Thyroid gland (tissue), 4 donors: Measurements from ENCODE around the gene SEMG1. TPM values are rescaled to one million over a fixed set of nuclear protein-coding genes. Genes with fewer than 3 reads are reported as not detected.
A peak's percentile ranks its signal among the peaks of the same experiment; 100 is the strongest.

Experiments
- DNase-seq, 2 donors: peaks; one replicate each; pipeline ENCODE4 v3.0.0-alpha.2; 2019
- H3K27ac ChIP-seq, 3 donors: fragments of 200-600 bp; sonication (generic); 1 replicate in 2 of 3; 2 replicates in 1 of 3; pipeline ENCODE4 v1.5.1; 2016 to 2019; ENCODE audit warnings: mild to moderate bottlenecking in 1 of 3, moderate library complexity in 1 of 3
- H3K27me3 ChIP-seq: fragments of 200-600 bp; sonication (generic); one replicate; pipeline ENCODE4 v1.5.1; 2019
- H3K36me3 ChIP-seq, 2 donors: fragments of 200-600 bp; sonication (generic); one replicate each; pipeline ENCODE4 v1.5.1; 2016 to 2019
- H3K4me1 ChIP-seq, 2 donors: fragments of 200-600 bp; sonication (generic); one replicate each; pipeline ENCODE4 v1.5.1; 2017 to 2019
- H3K4me3 ChIP-seq, 3 donors: fragments of 200-600 bp; sonication (generic); replicated peaks in 1 of 3; 1 replicate in 2 of 3; 2 replicates in 1 of 3; pipeline ENCODE4 v1.5.1; 2016; ENCODE audit warnings: mild to moderate bottlenecking in 1 of 3
- H3K9me3 ChIP-seq: fragments of 200-600 bp; sonication (generic); one replicate; pipeline ENCODE4 v1.5.1; 2017
- POLR2A ChIP-seq, 2 donors: fragments of 450-650 bp; IDR thresholded peaks; one replicate each; pipeline ENCODE4 v1.6.1; 2017; ENCODE audit warnings: antibody characterized with exemption in 2 of 2, mild to moderate bottlenecking in 2 of 2, moderate library complexity in 1 of 2
- WGBS, 2 donors: methylation state at CpG; one replicate each; pipeline ENCODE4 v1.1.5; 2017; 5-methylcytosine and 5-hydroxymethylcytosine counted together
- intact Hi-C: fragments of 100-400 bp; cut with DNase I; formaldehyde crosslinking; loops from one replicate; pipeline ENCODE4 v1.15.1; 2023
- total RNA-seq, 4 donors: library from RNA; depleted of rRNA; stranded (reverse); fragments of >200 nt; gene quantifications; one replicate each; pipeline ENCODE4 v1.2.3, GENCODE V29; 2016
- TF ChIP-seq, protein P1 (sequence below), 6 experiments: fragments of 200-600 bp in 3 of 6; fragments of 450-650 bp in 3 of 6; sonication (generic) in 3 of 6; IDR thresholded peaks; one replicate each; pipeline ENCODE4 v1.5.1; 2016 to 2019; ENCODE audit warnings: antibody characterized with exemption in 6 of 6, mild to moderate bottlenecking in 2 of 6, inconsistent platforms in 1 of 6, moderate library complexity in 1 of 6

The SEMG1 gene
- total RNA-seq, 4 donors from 2014 or later: not detected

DNA sequence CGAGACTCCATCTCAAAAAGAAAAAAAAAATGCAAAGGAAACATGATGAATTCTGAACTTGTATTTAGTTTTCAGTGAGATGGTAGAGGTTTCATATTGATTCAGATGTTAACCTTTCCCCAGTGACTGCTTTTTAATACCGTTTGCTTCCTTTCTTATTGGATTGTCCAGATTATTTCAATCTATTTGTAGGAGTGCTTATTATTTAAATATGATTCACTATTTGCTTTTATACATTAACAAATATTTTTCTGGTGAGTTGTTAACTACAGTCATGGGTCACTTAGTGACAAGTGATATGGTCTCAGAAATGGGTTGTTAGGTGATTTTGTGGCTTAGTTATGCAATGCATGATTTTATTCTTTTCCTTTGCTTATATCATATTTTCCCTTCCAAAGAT, 23.7 kb upstream of the SEMG1 start:
- DNase-seq: no peak
- Histone ChIP-seq H3K27ac (no peak overlapping the region), H3K4me1 (peaks cover 0 to 4% of the 10 kb centered on the region in 2 donors), H3K36me3 (no peaks in the 10 kb centered on the region), H3K4me3 (no peak overlapping the region), H3K27me3 (no peaks in the 10 kb centered on the region), H3K9me3 (no peaks in the 10 kb centered on the region)
- intact Hi-C loops: no loop called here
- TF ChIP-seq POLR2A (IDR thresholded peaks at IDR 0.05): no peak
- TF ChIP-seq, protein P1, sequence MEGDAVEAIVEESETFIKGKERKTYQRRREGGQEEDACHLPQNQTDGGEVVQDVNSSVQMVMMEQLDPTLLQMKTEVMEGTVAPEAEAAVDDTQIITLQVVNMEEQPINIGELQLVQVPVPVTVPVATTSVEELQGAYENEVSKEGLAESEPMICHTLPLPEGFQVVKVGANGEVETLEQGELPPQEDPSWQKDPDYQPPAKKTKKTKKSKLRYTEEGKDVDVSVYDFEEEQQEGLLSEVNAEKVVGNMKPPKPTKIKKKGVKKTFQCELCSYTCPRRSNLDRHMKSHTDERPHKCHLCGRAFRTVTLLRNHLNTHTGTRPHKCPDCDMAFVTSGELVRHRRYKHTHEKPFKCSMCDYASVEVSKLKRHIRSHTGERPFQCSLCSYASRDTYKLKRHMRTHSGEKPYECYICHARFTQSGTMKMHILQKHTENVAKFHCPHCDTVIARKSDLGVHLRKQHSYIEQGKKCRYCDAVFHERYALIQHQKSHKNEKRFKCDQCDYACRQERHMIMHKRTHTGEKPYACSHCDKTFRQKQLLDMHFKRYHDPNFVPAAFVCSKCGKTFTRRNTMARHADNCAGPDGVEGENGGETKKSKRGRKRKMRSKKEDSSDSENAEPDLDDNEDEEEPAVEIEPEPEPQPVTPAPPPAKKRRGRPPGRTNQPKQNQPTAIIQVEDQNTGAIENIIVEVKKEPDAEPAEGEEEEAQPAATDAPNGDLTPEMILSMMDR (IDR thresholded peaks at IDR 0.05): no peak
- WGBS, 2 donors: 86 to 92% methylated on average over 2 of the region's 2 CpGs

DNA sequence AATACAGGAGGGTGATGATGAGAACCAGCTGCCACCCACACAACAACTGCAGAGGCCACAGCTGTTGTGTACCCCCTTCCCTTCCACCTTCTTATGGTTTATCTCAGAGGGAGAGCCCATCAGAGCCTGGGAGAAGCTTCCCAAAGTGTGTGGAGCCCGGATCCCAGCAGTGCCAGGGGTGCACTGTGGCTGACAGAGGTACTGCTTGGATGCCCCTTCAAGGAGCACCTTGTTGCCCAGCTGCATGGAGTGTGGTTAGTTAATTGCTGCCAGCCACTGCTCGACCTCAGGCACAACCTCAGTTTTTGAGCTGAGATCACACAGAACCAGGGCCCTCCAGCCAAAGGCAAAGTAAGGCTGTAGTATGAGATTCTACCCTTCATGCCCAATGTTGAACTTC, 19.1 kb upstream of the SEMG1 start:
- H3K9me3 ChIP-seq: no peaks in the 10 kb centered on the region
- H3K4me3 ChIP-seq: no peak overlapping the region
- peak; percentile 75 to 86 for DNase-seq
- 10 to 20% methylated on average over 2 of the region's 2 CpGs for WGBS, 2 donors
- TF ChIP-seq, protein P1 (IDR thresholded peaks at IDR 0.05): peak in 3 of 6 experiments; percentile 15 to 34 (median 32)
- no peak for TF ChIP-seq POLR2A (IDR thresholded peaks at IDR 0.05)
- H3K27me3 ChIP-seq: no peaks in the 10 kb centered on the region
- H3K4me1 ChIP-seq: peaks cover 0 to 10% of the 10 kb centered on the region in 2 donors
- no peaks in the 10 kb centered on the region for H3K36me3 ChIP-seq
- no peak overlapping the region for H3K27ac ChIP-seq
- intact Hi-C loops: no loop called here

DNA sequence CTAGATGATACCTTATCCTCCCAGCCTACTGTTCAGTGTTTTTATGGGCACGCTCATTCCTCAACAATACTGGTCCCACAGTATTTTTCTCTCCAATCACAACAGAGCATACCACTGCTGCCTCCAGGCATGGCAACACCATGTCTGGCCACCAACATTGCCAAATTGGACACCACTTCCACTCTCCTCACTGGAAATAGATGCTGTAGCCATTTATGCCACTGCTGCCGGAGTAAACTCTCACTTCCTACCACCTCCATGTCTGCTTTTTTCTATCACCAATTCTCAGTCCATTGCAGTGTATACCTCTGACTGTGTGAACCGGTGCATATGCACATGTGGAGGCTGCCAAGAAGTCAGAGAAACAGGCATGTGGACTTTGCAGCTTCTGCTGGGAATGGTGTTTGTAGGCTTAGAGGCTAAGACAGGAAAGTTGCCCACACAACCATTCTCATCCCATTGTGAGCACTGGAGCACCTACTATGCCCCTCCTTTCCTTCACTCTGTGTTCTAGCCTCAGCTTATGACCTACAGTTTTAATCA, 17.7 kb upstream of the SEMG1 start:
- TF ChIP-seq, protein P1 (IDR thresholded peaks at IDR 0.05): no peak
- TF ChIP-seq POLR2A (IDR thresholded peaks at IDR 0.05): no peak
- peaks cover 0 to 10% of the 10 kb centered on the region in 2 donors for H3K4me1 ChIP-seq
- no peak overlapping the region for H3K4me3 ChIP-seq
- WGBS, 2 donors: 93 to 96% methylated on average over 3 of the region's 3 CpGs
- no peaks in the 10 kb centered on the region for H3K36me3 ChIP-seq
- no peak for DNase-seq
- H3K27ac ChIP-seq: no peak overlapping the region
- H3K27me3 ChIP-seq: no peaks in the 10 kb centered on the region
- intact Hi-C loops: no loop called here
- no peaks in the 10 kb centered on the region for H3K9me3 ChIP-seq

DNA sequence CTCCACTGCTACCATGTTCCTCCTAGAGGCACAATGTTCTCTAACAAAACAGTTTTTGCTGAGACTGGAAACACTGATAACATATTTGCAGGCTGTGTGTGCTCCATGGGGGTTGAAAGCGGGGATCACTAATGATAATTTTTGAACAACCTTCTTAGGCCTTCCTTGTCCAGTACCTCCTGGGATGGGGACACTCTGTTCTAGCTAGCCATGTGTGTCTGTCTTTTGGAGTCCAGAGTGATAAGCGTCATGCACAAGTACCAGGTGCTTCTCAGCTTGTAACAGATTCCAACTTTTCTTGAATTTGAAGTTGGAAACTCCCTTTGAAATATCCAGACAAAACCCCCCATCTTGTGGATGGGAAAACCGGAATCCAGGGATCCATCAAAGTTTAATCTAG, 17.0 kb upstream of the SEMG1 start:
- peaks cover 0 to 10% of the 10 kb centered on the region in 2 donors for H3K4me1 ChIP-seq
- TF ChIP-seq, protein P1 (IDR thresholded peaks at IDR 0.05): no peak
- no peak for TF ChIP-seq POLR2A (IDR thresholded peaks at IDR 0.05)
- H3K27me3 ChIP-seq: no peaks in the 10 kb centered on the region
- intact Hi-C loops: no loop called here
- H3K4me3 ChIP-seq: no peak overlapping the region
- no peaks in the 10 kb centered on the region for H3K36me3 ChIP-seq
- H3K9me3 ChIP-seq: no peaks in the 10 kb centered on the region
- no peak overlapping the region for H3K27ac ChIP-seq
- DNase-seq: peak; percentile 55 to 70
- 76 to 77% methylated on average over 3 of the region's 3 CpGs for WGBS, 2 donors

DNA sequence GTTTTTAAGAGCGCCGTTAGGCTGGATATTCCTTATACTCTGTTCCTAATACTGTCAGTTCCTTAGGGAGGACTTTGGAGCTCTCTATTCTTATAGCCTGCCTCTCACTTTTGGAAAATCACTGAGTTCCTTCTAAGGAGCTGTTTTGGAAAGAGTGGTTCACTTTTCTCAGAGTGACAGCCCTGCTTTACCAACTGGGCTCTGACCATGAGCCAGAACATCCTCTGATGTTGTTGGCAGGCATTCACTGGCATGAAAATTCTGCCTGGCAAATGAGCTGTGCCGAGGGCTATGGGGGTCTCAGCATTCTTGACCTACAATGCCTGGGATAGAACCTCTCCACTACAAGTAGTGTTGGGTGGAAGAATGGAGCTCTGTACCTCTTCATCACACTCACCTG, 14.9 kb upstream of the SEMG1 start:
- no peak overlapping the region for H3K27ac ChIP-seq
- H3K4me1 ChIP-seq: peaks cover 0 to 10% of the 10 kb centered on the region in 2 donors
- H3K9me3 ChIP-seq: no peaks in the 10 kb centered on the region
- no peaks in the 10 kb centered on the region for H3K27me3 ChIP-seq
- intact Hi-C loops: no loop called here
- 86 to 87% methylated on average over 3 of the region's 3 CpGs for WGBS, 2 donors
- DNase-seq: no peak
- no peak overlapping the region for H3K4me3 ChIP-seq
- TF ChIP-seq, protein P1 (IDR thresholded peaks at IDR 0.05): no peak
- no peak for TF ChIP-seq POLR2A (IDR thresholded peaks at IDR 0.05)
- no peaks in the 10 kb centered on the region for H3K36me3 ChIP-seq
